ENCODE measurements around the gene ZC3H18. TPM values are rescaled to one million over a fixed set of nuclear protein-coding genes. Genes with fewer than 3 reads are reported as not detected.

ZC3H18 gene
- total RNA-seq, 1 experiment from 2014 or later: 5.9 TPM

DNA sequence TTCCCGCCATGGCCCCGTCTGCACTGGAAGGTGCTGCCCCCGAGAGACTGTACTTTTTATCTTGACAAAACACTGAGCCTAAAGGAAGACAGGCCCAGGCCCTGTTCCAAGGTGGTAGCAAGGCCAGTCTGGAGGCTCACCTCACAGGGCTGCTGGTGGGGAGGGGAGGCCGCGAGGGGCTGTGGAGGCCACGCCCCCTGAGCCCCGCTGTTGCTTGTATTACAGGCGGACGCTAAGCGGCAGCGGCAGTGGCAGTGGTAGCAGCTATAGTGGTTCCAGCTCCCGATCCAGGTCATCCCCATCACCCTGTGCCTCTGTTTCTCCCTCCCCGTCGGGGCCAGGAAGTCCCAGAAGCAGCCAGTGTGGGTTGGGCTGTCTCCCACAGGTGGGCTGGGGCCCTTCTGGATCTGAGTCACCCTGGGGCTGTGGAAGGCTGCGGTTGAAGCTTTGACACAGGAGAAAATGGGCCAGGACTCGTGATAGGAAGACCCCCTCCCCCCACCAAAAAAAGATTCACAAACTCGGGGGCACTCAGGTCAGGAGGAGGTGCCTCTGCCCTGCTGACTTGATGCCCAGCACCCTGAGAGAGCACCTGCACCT, 54.9 kb downstream of the ZC3H18 start:
- no peak for DNase-seq (ENCODE audit: low read depth, low spot score)
- in situ Hi-C loops (cut with HindIII; ENCODE audit: low pct_unique_long_range_greater_than_20kb, low sequenced_read_pairs): no loop called here

- DNase-seq (ENCODE audit: low read depth, low spot score): no peak
- in situ Hi-C loops (cut with HindIII; ENCODE audit: low pct_unique_long_range_greater_than_20kb, low sequenced_read_pairs): no loop called here
Observed at GRCh38 chr16:88626646-88627045, 56.4 kb downstream of the ZC3H18 start.

DNA sequence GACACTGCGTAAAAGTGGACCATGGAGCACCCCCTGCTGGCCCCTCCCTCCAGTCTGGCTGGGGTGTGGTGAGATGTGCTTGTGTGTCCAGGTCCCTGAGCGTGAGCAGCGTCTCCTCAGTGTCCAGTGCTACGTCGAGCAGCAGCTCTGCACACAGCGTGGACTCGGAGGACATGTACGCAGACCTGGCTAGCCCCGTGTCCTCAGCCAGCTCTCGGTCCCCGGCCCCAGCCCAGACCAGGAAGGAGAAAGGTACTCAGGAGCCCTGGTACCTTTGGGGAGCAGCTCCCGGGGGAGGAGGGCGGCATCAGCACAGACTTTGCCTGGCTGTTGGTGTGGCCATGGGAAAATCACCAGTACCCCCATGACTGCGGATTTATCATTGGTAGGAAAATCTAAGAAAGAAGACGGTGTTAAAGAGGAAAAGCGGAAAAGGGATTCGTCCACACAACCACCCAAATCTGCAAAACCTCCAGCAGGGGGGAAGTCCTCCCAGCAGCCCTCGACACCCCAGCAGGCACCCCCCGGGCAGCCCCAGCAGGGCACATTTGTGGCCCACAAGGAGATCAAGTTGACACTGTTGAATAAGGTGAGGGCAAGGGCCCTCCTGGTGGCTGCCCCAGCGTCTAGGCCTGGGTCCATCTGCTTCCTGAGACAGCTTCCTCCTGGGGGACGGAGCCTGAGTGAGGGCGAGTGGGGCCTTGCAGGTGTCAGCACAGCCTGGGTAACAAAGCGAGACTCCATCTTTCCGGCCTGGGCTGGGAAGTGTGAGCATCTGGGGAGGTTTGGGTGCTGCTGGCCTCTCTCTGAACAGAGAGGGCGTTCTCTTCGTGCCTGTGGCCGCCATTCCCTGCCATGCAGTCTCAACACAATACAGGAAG, 57.6 kb downstream of the ZC3H18 start:
- in situ Hi-C loops (cut with HindIII; ENCODE audit: low pct_unique_long_range_greater_than_20kb, low sequenced_read_pairs): no loop called here

GRCh38 chr16:88628512-88628974, 58.3 kb downstream of the ZC3H18 start:
- DNase-seq (ENCODE audit: low read depth, low spot score): peak; percentile 51

More for the DNA sequence above, 57.6 kb downstream of the ZC3H18 start:
- no peak for DNase-seq (ENCODE audit: low read depth, low spot score)

DNA sequence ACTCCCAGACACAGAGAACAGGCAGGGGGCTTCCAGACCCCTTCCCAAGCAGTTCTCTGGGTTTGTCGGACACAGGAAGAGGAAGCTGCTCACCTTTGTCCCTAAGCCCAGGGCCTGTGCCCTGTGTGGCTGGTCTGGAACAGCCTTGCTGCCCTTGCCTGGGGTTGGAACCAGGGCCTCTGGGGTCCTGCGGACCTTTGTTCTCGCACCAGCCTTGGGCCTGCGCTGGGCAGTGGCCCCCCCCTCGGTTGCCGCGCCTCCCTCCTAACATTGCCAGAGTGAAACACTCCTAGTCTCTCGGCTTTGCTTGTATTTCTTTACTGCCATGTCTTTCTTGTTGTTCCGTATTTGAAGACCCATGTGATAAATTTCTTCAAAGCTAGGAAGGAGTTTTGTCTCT, 59.6 kb downstream of the ZC3H18 start:
- DNase-seq (ENCODE audit: low read depth, low spot score): no peak
- in situ Hi-C loops (cut with HindIII; ENCODE audit: low pct_unique_long_range_greater_than_20kb, low sequenced_read_pairs): no loop called here

More at GRCh38 chr16:88628512-88628974, 58.3 kb downstream of the ZC3H18 start:
- in situ Hi-C loops (cut with HindIII; ENCODE audit: low pct_unique_long_range_greater_than_20kb, low sequenced_read_pairs): no loop called here

GRCh38 chr16:88630433-88630832, 60.2 kb downstream of the ZC3H18 start:
- DNase-seq (ENCODE audit: low read depth, low spot score): no peak
- in situ Hi-C loops (cut with HindIII; ENCODE audit: low pct_unique_long_range_greater_than_20kb, low sequenced_read_pairs): no loop called here

DNA sequence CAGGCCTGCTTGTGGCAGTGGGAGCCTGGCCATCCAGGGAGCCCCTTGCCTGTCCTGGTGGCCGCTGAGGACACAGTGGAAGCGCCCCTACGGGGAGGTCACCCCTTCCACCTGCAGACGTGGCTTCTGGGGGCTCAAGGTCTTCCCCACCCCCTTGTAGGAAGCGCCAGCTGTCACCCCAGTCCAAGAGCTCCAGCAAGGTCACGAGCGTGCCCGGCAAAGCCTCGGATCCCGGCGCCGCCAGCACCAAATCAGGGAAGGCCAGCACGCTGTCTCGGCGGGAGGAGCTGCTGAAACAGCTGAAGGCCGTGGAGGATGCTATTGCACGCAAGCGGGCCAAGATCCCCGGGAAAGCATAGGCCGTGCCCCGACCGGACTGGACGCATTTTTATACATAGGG, 60.7 kb downstream of the ZC3H18 start:
- in situ Hi-C loops (cut with HindIII; ENCODE audit: low pct_unique_long_range_greater_than_20kb, low sequenced_read_pairs): no loop called here

GRCh38 chr16:88631384-88631783, 61.2 kb downstream of the ZC3H18 start:
- DNase-seq (ENCODE audit: low read depth, low spot score): no peak
- in situ Hi-C loops (cut with HindIII; ENCODE audit: low pct_unique_long_range_greater_than_20kb, low sequenced_read_pairs): no loop called here

More for the DNA sequence above, 60.7 kb downstream of the ZC3H18 start:
- DNase-seq (ENCODE audit: low read depth, low spot score): no peak

DNA sequence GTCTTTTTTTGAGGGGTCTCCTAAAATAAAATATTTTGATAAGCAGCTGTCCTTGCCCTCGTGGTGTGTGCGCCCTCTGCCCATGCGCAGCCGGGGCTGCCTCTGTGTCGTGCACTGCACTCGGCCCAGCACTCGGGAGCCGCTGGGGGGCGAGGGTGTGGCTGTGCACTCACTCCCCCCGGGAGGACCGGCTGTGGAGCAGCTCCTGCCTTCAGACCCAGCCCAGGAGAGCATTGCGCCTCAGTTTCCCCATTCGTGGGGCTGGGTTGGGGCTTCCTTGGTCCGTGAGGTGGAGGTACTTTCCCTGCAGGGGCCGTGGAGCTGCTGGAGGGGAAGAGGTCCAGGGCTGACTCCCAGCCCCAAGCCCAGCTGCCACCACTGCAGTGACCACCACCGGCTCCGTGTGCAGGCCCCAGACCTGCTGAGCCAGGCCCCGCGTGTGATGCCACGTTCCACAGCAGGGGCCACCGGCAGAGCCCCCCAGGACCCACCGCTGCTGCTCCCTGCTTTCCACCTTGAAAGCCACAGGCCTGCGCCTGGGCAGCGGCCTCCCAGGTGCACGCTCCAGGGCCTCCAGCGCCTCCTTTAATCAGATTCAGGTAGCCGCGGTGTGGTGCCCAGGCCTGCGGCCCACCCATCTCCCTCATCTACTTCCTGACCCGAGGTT, 61.9 kb downstream of the ZC3H18 start:
- DNase-seq (ENCODE audit: low read depth, low spot score): no peak
- in situ Hi-C loops (cut with HindIII; ENCODE audit: low pct_unique_long_range_greater_than_20kb, low sequenced_read_pairs): no loop called here

DNA sequence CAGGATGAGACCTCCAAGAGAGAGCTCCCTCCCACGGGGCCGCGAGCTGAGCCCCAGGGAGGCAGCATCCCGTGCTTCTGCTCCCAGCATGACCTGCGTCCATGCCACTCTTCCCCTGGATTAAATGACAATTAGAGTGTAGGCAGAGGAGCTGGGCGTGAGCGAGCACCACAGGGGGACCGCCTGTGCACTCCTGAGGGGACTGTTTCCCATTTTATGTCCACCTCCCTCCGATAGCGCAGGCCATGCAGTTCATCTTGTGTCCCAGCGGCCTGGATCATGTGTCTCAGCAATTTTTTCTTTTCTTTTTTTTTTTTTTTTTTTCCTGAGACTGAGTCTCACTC, 62.4 kb downstream of the ZC3H18 start:
- DNase-seq (ENCODE audit: low read depth, low spot score): no peak
- in situ Hi-C loops (cut with HindIII; ENCODE audit: low pct_unique_long_range_greater_than_20kb, low sequenced_read_pairs): no loop called here

DNA sequence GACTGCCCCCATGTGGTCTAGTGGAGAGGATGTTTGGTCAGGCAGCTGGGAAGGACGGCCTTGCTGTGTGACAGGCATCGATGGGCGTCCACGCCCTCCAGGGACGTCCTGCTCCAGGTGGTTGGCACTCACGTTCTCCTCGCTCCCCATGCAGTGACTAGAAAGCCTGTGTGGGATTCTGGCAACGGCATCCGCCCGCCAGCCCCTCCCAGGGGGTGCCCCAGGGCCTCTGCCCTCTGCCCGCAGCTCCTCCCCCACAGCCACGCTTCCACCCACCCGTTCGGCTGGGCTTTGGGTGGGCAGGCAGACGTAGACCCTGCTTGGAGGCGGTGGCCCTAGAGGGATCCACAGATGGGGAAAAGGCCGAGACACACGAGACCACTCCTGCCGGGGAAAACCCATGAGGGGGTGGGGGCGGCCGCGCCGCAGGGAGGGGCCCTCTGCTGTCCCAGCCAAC, 63.5 kb downstream of the ZC3H18 start:
- in situ Hi-C loops (cut with HindIII; ENCODE audit: low pct_unique_long_range_greater_than_20kb, low sequenced_read_pairs): no loop called here

GRCh38 chr16:88634141-88634993, 64.2 kb downstream of the ZC3H18 start:
- in situ Hi-C loops (cut with HindIII; ENCODE audit: low pct_unique_long_range_greater_than_20kb, low sequenced_read_pairs): no loop called here
- no peak for DNase-seq (ENCODE audit: low read depth, low spot score)

More for the DNA sequence above, 63.5 kb downstream of the ZC3H18 start:
- peak; percentile 27 for DNase-seq (ENCODE audit: low read depth, low spot score)

- no peak for DNase-seq (ENCODE audit: low read depth, low spot score)
- in situ Hi-C loops (cut with HindIII; ENCODE audit: low pct_unique_long_range_greater_than_20kb, low sequenced_read_pairs): no loop called here
Observed at GRCh38 chr16:88634994-88635670, 64.9 kb downstream of the ZC3H18 start.

DNA sequence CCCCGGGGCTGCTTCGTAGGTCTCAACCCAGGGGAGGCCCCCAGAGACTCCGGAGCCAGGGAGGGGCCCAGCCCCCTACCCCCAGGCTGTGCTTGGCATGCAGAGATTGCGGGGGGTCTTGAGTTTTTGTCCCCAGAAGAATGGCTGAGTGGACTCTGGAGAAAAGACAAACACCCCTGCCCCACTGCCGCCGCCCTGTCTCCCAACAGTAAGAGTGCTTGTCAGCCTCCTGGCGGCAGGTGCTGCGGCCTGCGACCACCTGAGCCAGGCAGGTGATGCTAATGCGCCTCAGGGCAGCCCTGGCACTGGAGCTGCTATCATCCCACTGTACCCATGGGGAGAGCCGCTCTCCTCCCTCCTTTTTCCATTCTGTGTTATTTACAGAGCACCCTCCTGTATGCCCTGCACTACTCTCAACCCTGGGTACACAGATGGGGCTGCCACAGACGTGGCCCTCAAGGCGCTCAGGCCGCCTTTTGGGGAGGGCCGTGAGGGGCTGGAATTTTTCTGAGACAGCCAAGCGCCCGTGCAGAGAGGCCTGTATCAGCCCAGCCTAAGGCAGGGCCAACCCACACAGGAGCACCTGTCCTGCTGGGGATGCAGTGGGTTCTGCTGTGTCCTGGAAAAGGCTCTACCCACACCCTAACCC, 65.6 kb downstream of the ZC3H18 start:
- DNase-seq (ENCODE audit: low read depth, low spot score): no peak
- in situ Hi-C loops (cut with HindIII; ENCODE audit: low pct_unique_long_range_greater_than_20kb, low sequenced_read_pairs): no loop called here

DNA sequence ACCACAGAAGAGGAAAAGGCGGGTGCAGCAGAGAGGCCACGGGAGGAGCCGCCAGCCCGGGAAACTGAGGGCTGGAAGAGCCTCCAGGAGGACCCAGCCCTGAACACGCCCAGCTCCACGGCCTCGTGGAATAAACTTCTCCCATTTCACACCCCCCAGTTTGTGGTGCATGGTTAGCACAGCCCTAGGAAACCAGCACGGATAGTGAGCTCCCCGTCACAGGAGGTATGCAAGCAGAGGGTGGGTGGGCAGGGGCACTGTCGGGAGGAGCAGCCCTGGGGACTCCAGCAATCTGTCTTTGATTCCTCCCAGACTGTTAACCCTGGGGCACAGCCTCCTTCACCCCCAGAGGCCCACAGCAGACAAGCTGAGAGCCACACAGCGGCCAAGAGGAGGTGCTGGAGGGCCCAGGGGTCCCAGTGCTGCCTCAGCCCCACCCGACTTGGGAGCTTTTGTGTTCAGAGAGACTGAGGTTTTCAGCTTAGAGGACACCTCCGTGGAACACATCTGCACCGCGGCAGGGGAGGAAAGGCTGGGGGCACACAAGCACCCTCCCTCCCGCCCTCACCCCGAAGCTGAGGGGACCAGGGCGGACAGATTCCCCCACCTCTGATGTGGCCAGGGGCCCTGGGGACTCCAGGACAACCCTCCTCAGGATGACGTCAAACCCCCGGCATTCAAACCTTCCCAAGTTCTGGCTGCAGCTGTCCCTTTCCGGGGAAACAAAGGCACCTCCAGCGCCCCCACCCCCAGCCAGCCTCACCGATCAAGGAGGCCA, 66.5 kb downstream of the ZC3H18 start:
- in situ Hi-C loops (cut with HindIII; ENCODE audit: low pct_unique_long_range_greater_than_20kb, low sequenced_read_pairs): no loop called here
- no peak for DNase-seq (ENCODE audit: low read depth, low spot score)
